GM08714 (cell line): Measurements from ENCODE around the gene DSG4.

ENCODE experiments used
- H3K4me3 ChIP-seq: fragments of 200-500 bp; sonication (Bioruptor generic); 2 replicates; pipeline ENCODE4 v1.5.1; 2014; ENCODE audit warnings: mild to moderate bottlenecking, low read length, inconsistent platforms
- ZNF274 ChIP-seq: IDR thresholded peaks from 2 replicates; pipeline ENCODE4 v1.6.1; 2012; ENCODE audit warnings: mild to moderate bottlenecking, low read depth, low read length

Gene DSG4

DNA sequence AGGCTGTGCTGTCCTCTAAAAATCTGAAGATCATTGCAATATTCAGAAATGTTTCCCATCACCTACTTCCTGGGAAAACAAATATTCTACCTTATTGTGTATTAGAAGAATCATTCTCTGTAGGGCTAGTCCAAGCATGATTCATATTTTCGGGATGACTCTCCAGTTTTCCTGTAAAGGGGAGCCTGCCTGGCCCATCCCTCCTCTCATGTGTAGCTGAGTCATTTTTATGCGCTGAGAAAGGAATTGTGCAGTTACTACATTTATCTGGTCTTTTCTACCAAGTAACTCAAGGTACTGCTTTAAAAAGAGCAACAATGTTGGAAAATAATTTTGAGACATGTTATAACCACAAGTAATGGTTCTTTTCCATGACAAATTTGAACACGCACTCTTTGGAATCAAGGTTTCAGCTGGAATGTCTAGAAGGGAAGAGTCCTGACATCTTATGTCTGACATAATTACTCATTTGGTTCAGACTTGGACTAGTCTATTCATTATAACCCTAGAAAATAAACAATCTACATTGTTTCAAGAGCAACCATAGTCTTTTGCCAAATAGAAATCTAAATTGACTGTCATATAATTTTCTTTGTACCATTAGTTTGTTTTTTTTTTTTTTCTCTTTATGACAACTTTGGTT lies 77.6 kb downstream of the DSG4 start:
- H3K4me3 ChIP-seq = no peak overlapping the region

More for the DNA sequence above, 77.6 kb downstream of the DSG4 start:
- no peak for TF ChIP-seq ZNF274
